Measurements from ENCODE around the gene DEFB131A. TPM values are rescaled to one million over a fixed set of nuclear protein-coding genes. Genes with fewer than 3 reads are reported as not detected.
"Not testable (repeated sequence)": the region's sequence is repeated elsewhere in the genome, so short reads cannot be mapped to it uniquely, and the experiment has no call there.

DEFB131A gene
- total and polyA plus RNA-seq, 5 donors from 2014 or later = not detected

DNA sequence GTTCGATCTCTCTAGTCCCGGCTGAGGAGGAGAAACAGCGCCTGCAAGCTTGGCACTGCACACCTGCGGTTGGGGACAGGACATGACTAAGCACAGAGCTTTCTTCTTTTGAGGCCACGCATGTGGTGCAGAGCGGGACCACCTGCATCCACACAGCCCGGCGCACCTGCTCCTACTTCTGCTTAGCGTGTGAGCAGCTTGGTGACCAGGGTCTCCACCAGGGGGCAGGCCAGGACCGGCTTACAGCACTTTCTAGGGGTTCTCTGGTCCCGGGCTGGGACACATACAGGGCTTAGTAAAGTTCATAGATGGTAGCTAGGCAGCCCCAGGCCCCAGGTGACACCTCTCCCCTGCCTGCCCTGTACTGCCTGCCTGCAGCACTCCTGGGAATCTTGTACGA lies 51.2 kb downstream of the DEFB131A start:
- DNase-seq = peak; percentile 18 to 57 (median 34)
- H3K36me3 Mint-ChIP-seq; H3K36me3 ChIP-seq (ENCODE audit: control insufficient read depth, insufficient read depth, low read length); H3K9me3 ChIP-seq (ENCODE audit: control insufficient read depth in 2 of 2, low read length in 2 of 2); H3K4me1 ChIP-seq (ENCODE audit: control insufficient read depth, insufficient read depth, low read length, poor library complexity, severe bottlenecking); H3K27ac ChIP-seq (ENCODE audit: insufficient read depth, low read length, poor library complexity, severe bottlenecking); H3K4me3 Mint-ChIP-seq; H3K9me3 Mint-ChIP-seq; H3K27me3 ChIP-seq (ENCODE audit: control insufficient read depth, insufficient read depth, low read length); ATAC-seq (ENCODE audit: low read depth in 2 of 2); H3K4me1 Mint-ChIP-seq; H3K4me3 ChIP-seq (ENCODE audit: low read depth, low read length): not testable (repeated sequence)
- Mint-ChIP-seq H3K27ac (peak overlapping the region in 1 of 3 donors; percentile 52), H3K27me3 (peaks cover 11% of the 10 kb centered on the region)

DNA sequence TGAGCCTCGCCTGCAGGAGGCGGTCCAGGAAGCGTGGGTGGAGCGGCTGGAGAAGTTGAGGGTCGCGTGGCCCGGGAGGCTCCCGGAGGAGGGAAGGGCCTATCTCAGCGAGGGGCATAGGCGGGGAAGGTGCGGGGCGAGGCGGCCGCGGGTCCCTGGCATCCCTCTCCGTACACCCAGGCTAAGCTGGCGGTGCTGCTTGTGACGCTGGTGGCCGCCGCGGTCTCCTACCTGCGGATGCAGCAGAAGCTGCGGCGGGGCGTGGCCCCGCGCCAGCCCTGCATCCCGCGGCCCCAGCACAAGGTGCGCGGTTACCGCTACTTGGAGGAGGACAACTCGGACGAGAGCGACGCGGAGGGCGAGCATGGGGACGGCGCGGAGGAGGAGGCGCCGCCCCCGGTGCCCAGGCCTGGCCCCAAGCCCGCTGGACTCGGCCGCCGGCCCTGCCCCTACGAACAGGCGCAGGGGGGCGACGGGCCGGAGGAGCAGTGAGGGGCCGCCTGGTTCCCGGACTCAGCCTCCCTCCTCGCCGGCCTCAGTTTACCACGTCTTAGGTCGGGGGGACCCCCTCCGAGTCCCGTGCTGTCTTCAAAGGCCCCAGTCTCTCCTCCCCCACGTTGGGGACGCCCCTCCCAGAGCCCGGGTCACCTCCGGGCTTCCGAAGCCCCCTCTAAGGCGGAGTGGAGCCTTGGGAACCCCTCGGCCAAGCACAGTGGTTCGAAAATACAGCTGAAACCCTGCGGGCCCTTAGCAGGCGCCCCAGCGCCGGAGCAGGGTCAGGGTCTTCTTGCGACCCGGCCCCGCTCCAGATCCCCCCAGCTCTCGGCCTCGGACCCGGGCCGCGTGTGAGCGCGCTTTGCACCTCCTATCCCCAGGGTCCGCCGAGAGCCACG lies 53.6 kb downstream of the DEFB131A start:
- H3K27me3 ChIP-seq (ENCODE audit: control insufficient read depth, insufficient read depth, low read length); H3K4me1 Mint-ChIP-seq; H3K27ac ChIP-seq (ENCODE audit: insufficient read depth, low read length, poor library complexity, severe bottlenecking); H3K9me3 Mint-ChIP-seq; DNase-seq; H3K4me1 ChIP-seq (ENCODE audit: control insufficient read depth, insufficient read depth, low read length, poor library complexity, severe bottlenecking); H3K4me3 ChIP-seq (ENCODE audit: low read depth, low read length); H3K9me3 ChIP-seq (ENCODE audit: control insufficient read depth in 2 of 2, low read length in 2 of 2); H3K36me3 Mint-ChIP-seq; H3K36me3 ChIP-seq (ENCODE audit: control insufficient read depth, insufficient read depth, low read length); ATAC-seq (ENCODE audit: low read depth in 2 of 2); H3K4me3 Mint-ChIP-seq: not testable (repeated sequence)
- peaks cover 11% of the 10 kb centered on the region for H3K27me3 Mint-ChIP-seq
- peak overlapping the region in 1 of 3 donors; percentile 38 for H3K27ac Mint-ChIP-seq

- not testable (repeated sequence) for ATAC-seq (ENCODE audit: low read depth in 2 of 2); H3K27me3 ChIP-seq (ENCODE audit: control insufficient read depth, insufficient read depth, low read length); DNase-seq; H3K36me3 Mint-ChIP-seq; H3K4me1 Mint-ChIP-seq; H3K36me3 ChIP-seq (ENCODE audit: control insufficient read depth, insufficient read depth, low read length); H3K4me1 ChIP-seq (ENCODE audit: control insufficient read depth, insufficient read depth, low read length, poor library complexity, severe bottlenecking); H3K27ac ChIP-seq (ENCODE audit: insufficient read depth, low read length, poor library complexity, severe bottlenecking); H3K9me3 ChIP-seq (ENCODE audit: control insufficient read depth in 2 of 2, low read length in 2 of 2); H3K9me3 Mint-ChIP-seq; H3K4me3 Mint-ChIP-seq; H3K4me3 ChIP-seq (ENCODE audit: low read depth, low read length)
- H3K27ac Mint-ChIP-seq = peak overlapping the region in 1 of 3 donors; percentile 38
- H3K27me3 Mint-ChIP-seq = peaks cover 11% of the 10 kb centered on the region
Observed at GRCh38 chr4:9498468-9499040, 54.3 kb downstream of the DEFB131A start.

- H3K27ac Mint-ChIP-seq; H3K4me1 Mint-ChIP-seq; H3K27ac ChIP-seq (ENCODE audit: insufficient read depth, low read length, poor library complexity, severe bottlenecking); H3K4me3 ChIP-seq (ENCODE audit: low read depth, low read length); DNase-seq; H3K4me3 Mint-ChIP-seq; H3K27me3 ChIP-seq (ENCODE audit: control insufficient read depth, insufficient read depth, low read length); H3K36me3 ChIP-seq (ENCODE audit: control insufficient read depth, insufficient read depth, low read length); H3K9me3 ChIP-seq (ENCODE audit: control insufficient read depth in 2 of 2, low read length in 2 of 2); H3K4me1 ChIP-seq (ENCODE audit: control insufficient read depth, insufficient read depth, low read length, poor library complexity, severe bottlenecking); H3K36me3 Mint-ChIP-seq; ATAC-seq (ENCODE audit: low read depth in 2 of 2); H3K9me3 Mint-ChIP-seq: not testable (repeated sequence)
- peaks cover 11% of the 10 kb centered on the region for H3K27me3 Mint-ChIP-seq
Observed at GRCh38 chr4:9499974-9500487, 55.8 kb downstream of the DEFB131A start.

Other genes starting within 250 kb of the DEFB131A start
- gene USP17L10, start 233.8 kb upstream of the DEFB131A start, total RNA-seq = not detected
- gene USP17L10, start 233.8 kb upstream of the DEFB131A start, polyA plus RNA-seq = not detected
- not detected for gene USP17L11, start 229.0 kb upstream of the DEFB131A start, total RNA-seq
- gene USP17L11, start 229.0 kb upstream of the DEFB131A start, polyA plus RNA-seq = not detected
- gene USP17L12, start 224.3 kb upstream of the DEFB131A start, total RNA-seq = not detected
- not detected for gene USP17L12, start 224.3 kb upstream of the DEFB131A start, polyA plus RNA-seq
- gene USP17L13, start 219.5 kb upstream of the DEFB131A start, total RNA-seq = not detected
- gene USP17L13, start 219.5 kb upstream of the DEFB131A start, polyA plus RNA-seq = not detected
- gene USP17L15, start 210.0 kb upstream of the DEFB131A start, total RNA-seq = not detected
- gene USP17L15, start 210.0 kb upstream of the DEFB131A start, polyA plus RNA-seq = not detected
- not detected for gene USP17L17, start 200.5 kb upstream of the DEFB131A start, total RNA-seq
- gene USP17L17, start 200.5 kb upstream of the DEFB131A start, polyA plus RNA-seq = not detected
- gene USP17L18, start 195.8 kb upstream of the DEFB131A start, total RNA-seq = not detected
- gene USP17L18, start 195.8 kb upstream of the DEFB131A start, polyA plus RNA-seq = not detected
- gene USP17L19, start 191.0 kb upstream of the DEFB131A start, total RNA-seq = not detected
- gene USP17L19, start 191.0 kb upstream of the DEFB131A start, polyA plus RNA-seq = not detected
- gene USP17L20, start 186.3 kb upstream of the DEFB131A start, total RNA-seq = not detected
- not detected for gene USP17L20, start 186.3 kb upstream of the DEFB131A start, polyA plus RNA-seq
- gene USP17L21, start 181.5 kb upstream of the DEFB131A start, total RNA-seq = not detected
- not detected for gene USP17L21, start 181.5 kb upstream of the DEFB131A start, polyA plus RNA-seq
- gene USP17L22, start 176.8 kb upstream of the DEFB131A start, total RNA-seq = not detected
- gene USP17L22, start 176.8 kb upstream of the DEFB131A start, polyA plus RNA-seq = not detected
- gene USP17L24, start 119.2 kb upstream of the DEFB131A start, total RNA-seq = not detected
- gene USP17L24, start 119.2 kb upstream of the DEFB131A start, polyA plus RNA-seq = not detected
- gene USP17L25, start 114.5 kb upstream of the DEFB131A start, total RNA-seq = not detected
- not detected for gene USP17L25, start 114.5 kb upstream of the DEFB131A start, polyA plus RNA-seq
- not detected for gene USP17L26, start 109.8 kb upstream of the DEFB131A start, total RNA-seq
- not detected for gene USP17L26, start 109.8 kb upstream of the DEFB131A start, polyA plus RNA-seq
- gene USP17L5, start 105.0 kb upstream of the DEFB131A start, total RNA-seq = not detected
- not detected for gene USP17L5, start 105.0 kb upstream of the DEFB131A start, polyA plus RNA-seq
- gene USP17L27, start 100.3 kb upstream of the DEFB131A start, total RNA-seq = not detected
- not detected for gene USP17L27, start 100.3 kb upstream of the DEFB131A start, polyA plus RNA-seq
- gene USP17L28, start 95.5 kb upstream of the DEFB131A start, total RNA-seq = not detected
- not detected for gene USP17L28, start 95.5 kb upstream of the DEFB131A start, polyA plus RNA-seq
- gene USP17L29, start 90.8 kb upstream of the DEFB131A start, total RNA-seq = not detected
- not detected for gene USP17L29, start 90.8 kb upstream of the DEFB131A start, polyA plus RNA-seq
- not detected for gene USP17L30, start 81.3 kb upstream of the DEFB131A start, total RNA-seq
- gene USP17L30, start 81.3 kb upstream of the DEFB131A start, polyA plus RNA-seq = not detected

Data from CD4-positive, CD25-positive, alpha-beta regulatory T cell (primary cell).